IPS DF 6.9 (cell line): ENCODE data around the gene SCML1.
"Not testable (repeated sequence)": the region's sequence is repeated elsewhere in the genome, so short reads cannot be mapped to it uniquely, and the experiment has no call there.

ENCODE experiments used
- DNase-seq: peaks from one replicate; pipeline ENCODE4 v3.0.0-alpha.2; 2013; ENCODE audit warnings: low read depth, low spot score
- H3K27ac ChIP-seq: one replicate; pipeline ENCODE4 v1.5.1; 2013; ENCODE audit warnings: low read length, control low read depth
- H3K27me3 ChIP-seq: 2 replicates; pipeline ENCODE4 v1.6.1; 2013; ENCODE audit warnings: mild to moderate bottlenecking, low read length; ENCODE audit not compliant: control insufficient read depth, insufficient read depth
- H3K36me3 ChIP-seq: 2 replicates; pipeline ENCODE4 v1.6.1; 2013; ENCODE audit warnings: low read length; ENCODE audit not compliant: control insufficient read depth, insufficient read depth
- H3K4me1 ChIP-seq: 2 replicates; pipeline ENCODE4 v1.6.1; 2013; ENCODE audit warnings: low read length; ENCODE audit not compliant: control insufficient read depth, insufficient read depth
- H3K4me3 ChIP-seq: 2 replicates; pipeline ENCODE4 v1.5.1; 2013; ENCODE audit warnings: mild to moderate bottlenecking, low read length
- H3K9me3 ChIP-seq: 2 replicates; pipeline ENCODE4 v1.6.1; 2013; ENCODE audit warnings: low read length, inconsistent platforms; ENCODE audit not compliant: control insufficient read depth, insufficient read depth
- WGBS: extraction: QIAGEN DNeasy Blood & Tissue Kit; methylation state at CpG from one replicate; pipeline ENCODE4 v1.1.7; 2013; ENCODE audit warnings: mixed read lengths, missing lambda C conversion rate; ENCODE audit not compliant: insufficient read length, insufficient coverage; 5-methylcytosine and 5-hydroxymethylcytosine counted together

The SCML1 gene

DNA sequence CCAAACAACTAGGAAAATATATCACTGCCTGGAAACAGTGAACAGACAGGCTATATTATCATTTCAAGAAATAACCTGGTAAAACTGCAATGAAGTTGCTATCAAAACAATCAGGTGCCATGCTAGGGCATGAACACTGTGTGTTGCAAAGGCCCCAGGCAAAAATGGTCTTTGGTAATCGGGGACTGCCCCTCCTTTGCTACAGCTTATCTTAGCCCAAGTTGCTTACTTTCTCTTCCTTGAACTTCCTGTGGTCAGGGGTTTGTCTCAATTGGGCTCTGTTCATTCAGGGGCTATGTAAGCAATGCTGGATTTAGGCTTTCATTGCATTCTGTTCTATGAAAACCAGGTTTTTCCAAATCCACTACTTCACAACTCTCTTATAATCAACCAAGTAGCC is 30.4 kb downstream of the SCML1 start:
- no peak overlapping the region for H3K27ac ChIP-seq
- no peaks in the 10 kb centered on the region for H3K9me3 ChIP-seq
- no peak overlapping the region for H3K4me3 ChIP-seq
- WGBS, result no CpG with 5 or more reads among the region's 1 CpG
- H3K27me3 ChIP-seq, result no peaks in the 10 kb centered on the region
- H3K4me1 ChIP-seq, result no peaks in the 10 kb centered on the region
- H3K36me3 ChIP-seq, result no peaks in the 10 kb centered on the region
- DNase-seq, result no peak

DNA sequence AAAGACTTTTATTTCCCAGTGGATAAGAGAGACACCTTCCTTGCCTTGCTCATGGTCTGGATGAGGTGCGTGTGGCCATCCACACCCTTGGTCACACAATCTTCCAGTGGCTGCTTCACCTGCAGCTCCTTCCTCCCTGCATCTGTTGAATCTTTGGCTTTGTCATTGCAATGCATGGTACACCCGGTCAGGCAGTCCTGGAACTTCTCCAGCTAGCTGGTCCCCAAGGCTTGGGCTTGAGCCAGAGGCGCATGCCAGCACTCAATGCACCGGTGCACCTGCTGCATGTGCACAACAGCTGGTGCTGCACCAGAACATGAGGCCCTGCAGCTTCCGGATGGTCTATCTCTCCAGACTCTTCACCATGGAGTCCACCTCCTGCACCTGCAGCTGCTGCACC is 31.7 kb downstream of the SCML1 start:
- Histone ChIP-seq H3K4me3 (no peak overlapping the region), H3K36me3 (no peaks in the 10 kb centered on the region), H3K27me3 (no peaks in the 10 kb centered on the region), H3K9me3 (no peaks in the 10 kb centered on the region), H3K27ac (no peak overlapping the region), H3K4me1 (no peaks in the 10 kb centered on the region)
- no peak for DNase-seq
- WGBS, result no CpG with 5 or more reads among the region's 5 CpGs

DNA sequence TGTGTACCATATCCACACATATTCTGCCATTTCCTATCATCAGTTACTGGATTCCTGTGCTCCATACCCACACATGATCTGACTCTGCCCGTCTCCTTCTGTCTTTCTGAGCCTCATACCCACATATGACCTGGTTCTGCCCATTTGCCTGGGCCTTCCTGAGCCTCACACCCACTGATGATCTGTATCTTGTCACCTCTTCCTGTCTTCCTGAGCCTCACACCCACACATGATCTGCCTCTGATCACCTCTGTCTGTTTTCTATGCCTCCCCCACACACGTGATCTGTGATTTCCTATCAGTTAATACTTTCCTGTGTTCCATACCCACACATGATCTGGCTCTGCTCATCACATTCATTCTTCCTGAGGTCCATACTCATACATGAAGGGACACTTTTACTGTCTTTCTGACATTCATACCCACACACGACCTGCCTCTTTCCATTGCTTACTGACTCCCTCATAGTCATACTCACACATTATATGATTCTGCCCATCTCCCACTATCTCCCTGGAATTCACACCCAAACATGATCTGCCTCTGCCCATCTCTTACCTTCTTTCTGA is 32.5 kb downstream of the SCML1 start:
- Histone ChIP-seq H3K27ac (no peak overlapping the region), H3K27me3 (no peaks in the 10 kb centered on the region), H3K9me3 (no peaks in the 10 kb centered on the region), H3K36me3 (no peaks in the 10 kb centered on the region), H3K4me3 (no peak overlapping the region), H3K4me1 (no peaks in the 10 kb centered on the region)
- WGBS, result no CpG with 5 or more reads among the region's 3 CpGs
- no peak for DNase-seq

- no peak for DNase-seq
- Histone ChIP-seq H3K36me3 (no peaks in the 10 kb centered on the region), H3K4me3 (no peak overlapping the region), H3K27me3 (no peaks in the 10 kb centered on the region), H3K27ac (no peak overlapping the region), H3K9me3 (no peaks in the 10 kb centered on the region), H3K4me1 (no peaks in the 10 kb centered on the region)
- WGBS, result no CpG with 5 or more reads among the region's 8 CpGs
These were observed 36.1 kb downstream of the SCML1 start for GRCh38 chrX:17773221-17773876.

GRCh38 chrX:17774053-17774452 is 36.8 kb downstream of the SCML1 start:
- Histone ChIP-seq H3K27ac (no peak overlapping the region), H3K9me3 (no peaks in the 10 kb centered on the region), H3K4me3 (no peak overlapping the region), H3K27me3 (no peaks in the 10 kb centered on the region), H3K36me3 (no peaks in the 10 kb centered on the region), H3K4me1 (no peaks in the 10 kb centered on the region)
- no CpG with 5 or more reads among the region's 1 CpG for WGBS
- DNase-seq, result no peak

DNA sequence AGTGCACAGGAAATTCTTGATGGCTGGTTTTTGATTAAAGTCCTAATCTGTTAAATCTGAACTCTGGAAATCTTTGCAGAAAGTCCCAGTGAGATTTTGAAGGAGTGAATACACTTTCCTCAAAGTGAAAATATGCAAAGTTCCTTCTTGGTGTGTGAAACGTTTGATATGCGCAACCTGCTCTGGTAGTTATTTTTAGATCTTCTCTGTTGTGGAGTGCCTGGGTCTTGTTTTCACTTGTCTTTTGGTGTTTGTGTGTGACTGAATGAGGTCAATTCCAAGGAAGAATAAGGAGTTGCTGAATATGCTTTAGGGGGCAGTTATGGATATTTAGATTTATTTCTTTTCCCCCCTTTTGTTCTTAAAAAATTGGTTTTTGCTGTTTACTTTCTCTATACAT is 41.7 kb downstream of the SCML1 start:
- H3K36me3 ChIP-seq, result no peaks in the 10 kb centered on the region
- DNase-seq, result no peak
- H3K4me1 ChIP-seq, result no peaks in the 10 kb centered on the region
- no peaks in the 10 kb centered on the region for H3K9me3 ChIP-seq
- H3K4me3 ChIP-seq, result no peak overlapping the region
- H3K27me3 ChIP-seq, result no peaks in the 10 kb centered on the region
- no CpG with 5 or more reads among the region's 2 CpGs for WGBS
- H3K27ac ChIP-seq, result no peak overlapping the region

DNA sequence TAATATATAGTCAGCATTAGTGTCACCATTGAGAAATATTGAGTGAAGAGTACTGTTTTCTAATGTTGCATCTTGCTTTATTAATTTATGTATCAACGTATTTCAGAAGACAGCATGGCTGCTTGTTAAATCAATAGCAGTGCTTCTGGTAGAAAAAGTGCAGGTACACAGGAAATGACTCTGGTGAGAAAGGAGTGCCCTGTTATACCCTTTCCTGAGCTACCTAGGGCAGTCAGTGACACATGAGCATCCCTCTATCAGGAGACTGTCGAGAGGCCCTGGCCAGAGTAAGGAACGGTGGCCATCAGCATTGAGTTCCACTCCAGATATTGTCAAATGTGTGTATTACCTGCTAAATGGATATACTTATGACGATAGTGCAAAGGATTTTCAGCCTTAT is 42.1 kb downstream of the SCML1 start:
- H3K9me3 ChIP-seq, result no peaks in the 10 kb centered on the region
- no peaks in the 10 kb centered on the region for H3K27me3 ChIP-seq
- no peak overlapping the region for H3K27ac ChIP-seq
- no peak overlapping the region for H3K4me3 ChIP-seq
- no peaks in the 10 kb centered on the region for H3K36me3 ChIP-seq
- H3K4me1 ChIP-seq, result no peaks in the 10 kb centered on the region
- DNase-seq, result no peak
- no CpG with 5 or more reads among the region's 4 CpGs for WGBS

DNA sequence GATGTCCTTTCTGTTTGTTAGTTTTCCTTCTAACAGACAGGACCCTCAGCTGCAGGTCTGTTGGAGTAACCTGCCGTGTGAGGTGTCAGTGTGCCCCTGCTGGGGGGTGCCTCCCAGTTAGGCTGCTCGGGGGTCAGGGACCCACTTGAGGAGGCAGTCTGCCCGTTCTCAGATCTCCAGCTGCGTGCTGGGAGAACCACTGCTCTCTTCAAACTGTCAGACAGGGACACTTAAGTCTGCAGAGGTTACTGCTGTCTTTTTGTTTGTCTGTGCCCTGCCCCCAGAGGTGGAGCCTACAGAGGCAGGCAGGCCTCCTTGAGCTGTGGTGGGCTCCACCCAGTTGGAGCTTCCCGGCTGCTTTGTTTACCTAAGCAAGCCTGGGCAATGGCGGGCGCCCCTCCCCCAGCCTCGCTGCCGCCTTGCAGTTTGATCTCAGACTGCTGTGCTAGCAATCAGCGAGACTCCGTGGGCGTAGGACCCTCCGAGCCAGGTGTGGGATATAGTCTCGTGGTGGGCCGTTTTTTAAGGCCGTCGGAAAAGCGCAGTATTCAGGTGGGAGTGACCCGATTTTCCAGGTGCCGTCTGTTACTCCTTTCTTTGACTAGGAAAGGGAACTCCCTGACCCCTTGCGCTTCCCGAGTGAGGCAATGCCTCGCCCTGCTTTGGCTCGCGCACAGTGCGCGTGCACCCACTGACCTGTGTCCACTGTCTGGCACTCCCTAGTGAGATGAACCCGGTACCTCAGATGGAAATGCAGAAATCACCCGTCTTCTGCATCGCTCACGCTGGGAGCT is 49.5 kb downstream of the SCML1 start:
- not testable (repeated sequence) for H3K4me1 ChIP-seq, H3K27me3 ChIP-seq, H3K4me3 ChIP-seq, H3K27ac ChIP-seq, DNase-seq, H3K36me3 ChIP-seq, H3K9me3 ChIP-seq
- no CpG with 5 or more reads among the region's 31 CpGs for WGBS

GRCh38 chrX:17787557-17787956 is 50.3 kb downstream of the SCML1 start:
- H3K36me3 ChIP-seq, result no peaks in the 10 kb centered on the region
- WGBS, result no CpG with 5 or more reads among the region's 11 CpGs
- H3K4me3 ChIP-seq, result no peak overlapping the region

DNA sequence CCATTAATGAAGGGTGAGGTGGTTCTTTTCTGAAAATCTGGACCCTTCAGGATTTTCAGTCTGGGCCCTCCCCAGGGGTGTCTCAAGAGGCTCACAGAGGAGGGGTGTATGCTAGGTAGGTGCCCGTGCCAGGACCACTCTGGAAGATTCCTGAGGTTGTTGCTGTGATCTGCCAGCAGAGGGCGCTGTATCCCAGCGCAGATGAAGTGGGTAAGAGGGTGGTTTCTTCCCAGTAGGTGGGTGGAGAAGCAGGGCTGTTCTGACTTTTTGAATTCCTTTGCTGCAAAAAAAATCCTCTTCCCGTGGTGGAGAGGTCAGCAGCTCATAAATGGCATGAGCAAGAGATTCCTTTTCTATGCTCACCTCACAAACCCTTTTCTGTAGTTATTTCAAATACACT is 51.1 kb downstream of the SCML1 start:
- Histone ChIP-seq H3K27ac (no peak overlapping the region), H3K4me1 (no peaks in the 10 kb centered on the region; the same call in 1 of the 2 replicates), H3K27me3 (no peaks in the 10 kb centered on the region), H3K4me3 (no peak overlapping the region), H3K9me3 (no peaks in the 10 kb centered on the region), H3K36me3 (no peaks in the 10 kb centered on the region)
- WGBS, result no CpG with 5 or more reads among the region's 4 CpGs
- DNase-seq, result no peak

More at GRCh38 chrX:17787557-17787956, 50.3 kb downstream of the SCML1 start:
- Histone ChIP-seq H3K4me1 (no peaks in the 10 kb centered on the region; the same call in 1 of the 2 replicates), H3K27me3 (no peaks in the 10 kb centered on the region), H3K9me3 (no peaks in the 10 kb centered on the region), H3K27ac (no peak overlapping the region)
- DNase-seq, result no peak
